AG08396 (cell line): ENCODE data around the gene UPF1.

ENCODE experiments used
- DNase-seq: peaks from one replicate; pipeline ENCODE4 v3.0.0; 2012; ENCODE audit warnings: low spot score, mixed read lengths

The UPF1 gene

DNA sequence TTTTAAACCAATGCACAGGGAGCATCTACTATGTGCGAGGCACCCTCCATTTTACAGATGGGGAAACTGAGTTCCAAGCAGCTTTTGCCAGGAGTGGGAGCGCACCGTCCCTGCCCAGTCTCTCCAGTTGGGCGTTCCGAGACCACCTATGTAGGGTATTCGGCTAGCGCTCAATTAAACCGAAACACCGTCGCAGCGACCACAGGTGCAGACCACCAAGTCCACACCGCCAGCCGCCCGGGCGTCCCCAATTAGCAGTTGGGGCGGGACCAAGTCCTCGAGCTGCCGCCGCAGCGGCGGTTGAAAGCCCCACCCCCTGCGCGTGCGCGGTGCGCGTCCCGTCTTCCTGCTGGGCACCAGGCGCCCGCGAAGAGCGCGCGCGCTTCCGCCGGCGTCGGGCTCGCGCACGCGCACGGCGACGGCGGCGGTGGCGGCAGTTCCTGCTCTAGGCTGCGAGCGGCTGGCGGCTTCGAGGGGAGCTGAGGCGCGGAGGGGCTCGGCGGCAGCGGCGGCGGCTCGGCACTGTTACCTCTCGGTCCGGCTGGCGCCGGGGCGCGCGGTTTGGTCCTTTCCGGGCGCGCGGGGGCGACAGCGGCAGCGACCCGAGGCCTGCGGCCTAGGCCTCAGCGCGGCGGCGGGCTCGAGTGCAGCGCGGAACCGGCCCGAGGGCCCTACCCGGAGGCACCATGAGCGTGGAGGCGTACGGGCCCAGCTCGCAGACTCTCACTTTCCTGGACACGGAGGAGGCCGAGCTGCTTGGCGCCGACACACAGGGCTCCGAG lies at the start of gene UPF1:
Gene UPF1, plus strand, starts transcription at position 436 of the 782 bp plus-strand sequence. Its CDS starts 251 bp downstream, at position 687.
- peak; percentile 98 for DNase-seq

DNA sequence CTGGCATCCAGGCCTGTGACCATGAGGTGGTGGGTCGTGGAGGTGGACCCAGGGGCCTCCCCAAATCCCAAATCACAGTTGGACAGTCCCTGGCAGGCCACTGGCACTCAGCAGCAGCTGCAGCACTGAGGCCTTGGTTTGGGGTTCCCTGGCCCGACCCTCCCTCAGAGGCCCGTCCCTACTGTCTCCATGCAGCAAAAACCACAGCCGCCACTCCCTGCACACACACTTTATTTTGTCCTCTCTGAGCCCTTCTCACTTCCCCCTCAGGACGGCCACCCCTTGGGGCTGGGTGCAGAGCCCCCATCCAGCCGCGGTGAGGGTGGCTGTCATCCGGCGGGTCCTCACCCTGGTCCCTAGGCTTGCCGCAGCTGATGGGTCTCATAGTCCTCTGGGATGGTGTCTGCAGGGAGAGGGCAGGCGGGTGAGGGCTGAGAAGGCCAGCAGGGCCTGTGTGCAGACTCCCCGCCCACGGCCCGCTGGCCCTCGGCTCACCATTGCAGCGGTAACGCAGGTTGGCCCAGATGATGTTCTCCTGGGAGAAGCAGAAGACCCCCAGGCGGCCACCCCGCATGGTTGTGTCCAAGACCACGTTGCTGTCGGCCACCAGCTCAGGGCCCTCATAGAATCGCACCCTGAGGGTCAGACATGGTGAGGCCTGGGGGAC lies 49.1 kb upstream of the UPF1 start:
- DNase-seq = no peak

DNA sequence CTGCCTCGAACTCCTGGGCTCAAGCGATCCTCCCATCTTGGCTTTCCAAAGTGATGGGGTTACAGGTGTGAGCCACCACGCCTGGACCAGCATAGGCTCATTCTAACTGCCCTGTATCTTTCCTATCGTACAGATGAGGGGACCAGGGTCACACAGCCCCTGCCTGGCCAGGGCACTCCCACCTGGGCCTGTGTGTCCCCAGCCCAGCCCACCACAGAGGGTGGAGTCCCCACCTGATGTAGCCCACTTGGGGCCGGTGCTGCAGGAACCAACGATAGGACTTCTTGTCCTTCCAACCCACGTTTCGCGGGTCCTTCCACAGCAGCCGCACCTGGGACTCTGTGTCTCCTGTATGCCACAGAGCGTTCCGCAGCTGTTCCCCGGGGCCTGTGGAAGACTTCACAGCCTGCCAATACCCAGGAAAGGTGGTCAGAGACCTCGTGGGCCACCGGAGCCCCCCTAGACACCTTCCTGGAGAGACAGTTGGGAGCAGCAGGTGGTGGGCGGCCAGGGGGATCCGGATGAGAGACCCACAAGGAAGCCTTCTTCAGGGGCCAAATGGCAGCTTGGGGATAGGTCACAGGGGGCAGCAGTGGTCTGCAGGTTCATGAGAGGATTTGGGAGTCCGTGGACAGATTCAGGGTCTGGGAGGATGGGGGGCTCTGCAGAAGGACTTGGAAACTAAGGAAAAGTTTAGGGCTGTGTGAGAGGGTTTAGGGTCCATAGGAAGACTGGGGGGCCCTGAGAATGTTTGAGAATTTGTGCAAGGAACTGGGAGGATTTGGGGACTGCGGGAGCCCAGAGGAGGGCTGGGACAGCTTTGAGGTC lies 47.6 kb upstream of the UPF1 start:
- no peak for DNase-seq

DNA sequence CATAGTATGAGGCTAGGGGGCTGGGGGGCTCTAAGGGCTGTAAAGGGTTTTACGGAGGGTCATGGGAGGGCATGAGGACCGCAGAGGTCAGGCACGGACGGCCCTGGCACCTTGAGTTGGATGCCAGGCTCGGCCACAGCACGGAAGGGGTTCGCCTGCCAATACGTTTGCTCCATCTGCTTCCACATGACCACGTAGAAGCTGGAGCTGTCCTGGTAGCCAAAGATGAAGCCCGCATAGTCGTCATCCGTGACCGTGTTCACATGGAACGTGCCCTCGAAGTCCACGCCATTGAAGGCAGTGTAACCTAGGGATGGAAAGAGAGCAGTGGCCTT lies 47.0 kb upstream of the UPF1 start:
- no peak for DNase-seq

DNA sequence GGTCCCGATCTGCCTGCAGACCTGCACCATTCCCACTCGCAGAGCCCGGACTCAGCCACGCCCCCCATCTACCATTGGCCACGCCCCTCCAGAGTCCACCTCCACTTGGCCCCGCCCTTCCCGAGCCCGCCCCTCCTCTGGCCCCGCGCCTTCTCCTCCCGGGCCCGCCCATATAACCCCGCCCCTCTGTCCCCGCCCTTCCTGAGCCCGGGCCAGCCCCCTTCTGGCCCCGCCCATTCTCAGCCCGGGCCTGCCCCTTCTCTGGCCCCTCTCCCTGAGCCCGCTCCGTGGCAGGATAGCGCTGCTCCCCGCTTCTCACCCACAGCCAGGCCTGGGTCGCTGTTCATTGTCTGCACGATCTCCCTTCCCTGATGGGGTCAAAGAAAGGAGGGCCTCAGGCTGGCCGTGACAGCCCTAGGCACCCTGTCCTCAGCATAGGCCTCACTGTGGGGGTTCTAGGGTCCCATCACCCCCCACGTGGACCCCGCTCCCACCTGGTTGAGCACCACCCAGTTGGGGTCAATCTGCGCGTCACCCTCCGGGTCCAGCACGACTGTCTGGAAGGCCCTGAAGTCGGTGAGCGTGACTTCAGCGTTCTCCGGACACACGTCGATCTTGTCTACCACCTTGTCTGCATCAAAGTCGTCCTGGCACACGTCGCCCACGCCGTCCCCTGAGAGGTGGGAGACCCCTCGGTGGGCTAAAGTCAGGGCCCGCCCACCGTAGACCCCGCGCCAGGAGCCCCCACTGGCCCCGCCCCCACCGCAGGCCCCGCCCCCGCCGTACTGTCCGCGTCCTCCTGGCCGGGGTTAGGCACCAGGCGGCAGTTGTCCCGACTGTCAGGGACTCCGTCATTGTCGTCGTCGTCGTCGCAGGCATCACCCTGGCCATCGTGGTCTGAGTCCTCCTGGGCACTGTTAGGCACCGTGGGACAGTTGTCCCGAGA lies 46.3 kb upstream of the UPF1 start:
- DNase-seq = peak; percentile 98

DNA sequence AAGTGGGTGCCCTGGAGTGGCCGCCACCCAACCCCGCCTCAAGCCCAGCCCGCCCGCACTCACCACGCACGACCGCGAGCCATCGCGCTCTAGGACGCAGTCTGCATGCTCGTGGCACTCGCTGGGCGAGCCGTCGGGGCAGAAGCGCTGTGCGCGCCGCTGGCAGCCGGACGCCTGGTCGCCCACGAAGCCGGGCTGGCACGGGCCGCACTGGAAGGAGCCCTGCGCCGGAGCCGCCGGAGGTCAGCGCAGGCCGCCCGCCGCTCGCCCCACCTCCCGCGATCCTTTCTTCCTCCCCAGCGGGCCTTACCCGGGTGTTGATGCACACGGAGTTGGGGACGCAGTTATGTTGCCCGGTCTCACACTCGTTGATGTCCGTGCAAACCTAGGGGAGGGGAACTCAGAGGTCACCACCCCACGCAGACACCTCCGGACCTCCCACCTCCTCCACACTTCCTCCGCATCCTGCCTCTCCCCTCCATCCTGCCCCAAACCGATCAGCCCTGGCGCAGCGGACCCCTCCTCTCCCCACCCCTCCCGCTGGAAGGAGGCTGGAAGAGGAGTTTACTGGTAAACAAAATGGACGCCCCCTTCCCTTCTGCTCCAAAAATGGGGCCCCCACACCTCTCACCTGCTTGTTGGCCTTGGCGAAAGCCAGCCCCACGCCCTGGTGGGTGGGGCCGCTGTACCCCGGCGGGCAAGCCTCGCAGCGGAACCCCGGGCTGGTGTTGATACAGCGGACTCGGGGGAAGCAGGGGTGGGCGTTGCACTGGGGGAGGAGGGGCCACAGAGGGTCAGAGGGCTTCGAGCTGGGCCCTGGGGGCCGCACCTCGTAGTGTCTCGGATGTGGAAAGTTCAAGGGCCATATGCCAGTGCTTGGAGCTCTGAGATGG lies 43.0 kb upstream of the UPF1 start:
- DNase-seq = no peak

DNA sequence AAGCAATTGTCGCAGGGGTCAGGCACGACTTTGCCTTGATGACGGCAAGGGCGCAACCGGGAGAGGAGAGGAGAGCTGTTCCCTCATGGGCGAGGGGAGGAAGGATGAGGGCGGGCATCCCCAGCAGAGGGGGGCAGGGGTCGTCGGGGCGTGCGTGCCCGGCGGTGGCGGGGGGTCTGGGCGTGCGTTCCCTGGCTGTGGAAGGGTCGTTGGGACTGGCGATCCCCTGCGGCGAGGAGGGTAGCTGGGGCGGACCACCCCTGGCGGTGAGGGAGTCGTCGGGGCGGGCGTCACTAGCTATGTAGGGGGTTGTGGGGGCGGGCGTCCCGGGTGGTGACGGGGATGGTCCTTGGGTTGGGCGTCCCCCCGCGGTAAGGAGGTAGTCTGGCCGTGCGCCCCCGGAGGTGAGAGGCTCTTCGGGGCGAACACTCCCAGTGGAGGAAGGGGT lies 42.3 kb upstream of the UPF1 start:
- DNase-seq = no peak

DNA sequence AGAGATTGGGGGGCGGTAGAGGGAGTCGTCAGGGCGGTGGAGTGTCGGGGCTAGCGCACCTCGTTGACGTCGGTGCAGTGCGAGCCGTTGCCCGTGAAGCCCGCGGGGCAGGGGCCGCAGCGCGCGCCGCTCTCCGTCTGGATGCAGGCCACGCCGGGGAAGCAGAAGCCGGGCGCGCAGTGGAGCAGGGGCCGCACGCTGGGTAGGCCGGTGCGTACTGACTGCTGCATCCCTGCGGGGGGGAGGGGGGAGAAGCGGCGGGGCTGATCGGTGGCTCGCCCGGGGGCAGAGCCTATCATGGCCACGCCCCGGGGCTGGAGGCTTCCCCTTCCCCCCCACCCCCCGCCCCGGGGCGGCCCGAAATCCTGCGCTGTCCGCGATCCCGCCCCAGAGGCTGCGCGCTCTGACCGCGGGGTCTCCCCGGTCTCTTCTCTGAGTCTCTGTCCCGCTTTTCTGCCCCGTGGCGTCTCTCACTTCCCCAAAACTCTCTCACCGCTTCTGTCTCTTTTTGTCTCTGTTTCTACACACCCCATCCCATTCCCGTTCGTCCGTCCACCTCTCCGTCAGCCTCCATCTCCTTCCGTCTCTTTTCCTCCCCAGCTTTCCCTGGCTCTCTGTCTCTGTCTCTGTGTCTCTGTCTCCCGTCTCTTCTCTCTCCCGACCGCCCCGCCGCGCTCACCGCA lies 41.7 kb upstream of the UPF1 start:
- peak; percentile 73 for DNase-seq

DNA sequence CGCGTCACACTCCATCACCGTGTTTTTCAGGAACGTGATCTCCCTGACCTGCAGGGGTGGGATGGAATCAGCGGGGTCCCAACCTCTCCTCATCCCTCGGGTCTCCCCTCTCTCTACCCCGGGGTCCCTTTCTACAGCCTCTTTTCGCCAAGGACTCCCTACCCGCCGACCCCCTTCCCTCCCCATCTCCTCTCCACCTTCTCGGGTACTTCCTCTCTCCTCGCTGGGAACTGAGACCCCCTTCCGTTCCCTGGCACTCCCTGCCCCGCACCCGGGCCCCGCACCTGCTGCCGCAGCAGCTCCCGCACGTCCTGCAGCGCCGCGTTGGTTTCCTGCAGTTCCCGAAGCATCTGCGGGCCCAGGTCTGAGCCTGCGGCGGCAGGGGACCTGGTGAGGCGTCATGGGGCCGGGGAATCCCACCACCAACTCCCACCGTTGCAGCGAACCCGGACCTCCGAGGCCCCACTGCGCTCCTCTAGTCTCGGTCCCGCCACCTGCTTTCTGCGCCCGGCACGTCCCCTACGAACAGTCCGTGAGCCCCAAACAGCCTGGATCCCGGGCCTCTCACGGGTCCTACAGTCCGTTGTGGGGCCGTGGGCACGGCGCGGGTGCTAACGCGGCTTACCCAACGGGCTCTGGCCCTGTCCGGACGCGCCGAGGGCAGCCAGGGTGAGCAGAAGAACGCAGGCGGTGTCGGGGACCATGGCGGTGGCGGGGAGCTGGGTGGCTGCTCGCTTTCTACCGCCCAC lies 41.0 kb upstream of the UPF1 start, which contains the start of gene COMP:
Gene COMP, minus strand, starts transcription at position 740 of the 749 bp plus-strand sequence. Its CDS starts 36 bp downstream, at position 704.
- no peak for DNase-seq

DNA sequence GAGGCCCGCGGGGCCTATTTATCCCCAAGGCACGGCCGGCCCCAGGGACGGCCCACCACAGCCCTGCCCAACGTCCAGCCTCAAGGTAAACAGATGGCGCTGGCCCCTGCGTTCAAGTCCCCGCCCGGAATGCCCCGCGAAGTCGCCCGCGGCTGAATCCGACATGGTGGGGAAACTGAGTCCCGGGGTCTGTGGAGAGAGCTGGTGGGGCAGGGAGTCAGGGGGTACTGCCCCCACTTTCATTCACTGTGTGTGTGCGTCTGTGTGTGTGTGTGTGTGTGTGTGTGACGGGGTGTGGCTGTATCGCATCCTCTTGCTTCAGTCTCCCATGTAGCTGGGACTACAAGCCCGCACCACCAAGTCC lies 40.5 kb upstream of the UPF1 start:
- no peak for DNase-seq

DNA sequence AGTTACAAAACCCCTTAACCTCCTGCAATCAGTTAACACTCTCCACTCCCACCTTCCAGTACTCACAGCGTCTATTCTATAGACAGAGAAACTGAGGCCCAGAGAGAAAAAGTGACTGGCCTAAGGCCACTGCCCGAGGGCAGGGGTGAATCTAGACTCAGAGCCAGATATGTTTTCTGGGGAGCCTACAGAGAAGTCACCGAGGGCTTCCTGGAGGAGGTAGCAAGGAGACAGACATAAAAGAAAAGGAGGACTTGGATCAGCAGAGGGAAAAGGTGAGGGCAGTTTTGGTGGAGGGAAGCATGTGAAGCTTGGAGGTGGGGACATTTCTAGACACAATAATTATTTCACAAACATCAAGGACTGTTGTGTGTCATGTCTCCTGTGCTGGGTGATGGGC lies 39.1 kb upstream of the UPF1 start:
- no peak for DNase-seq

DNA sequence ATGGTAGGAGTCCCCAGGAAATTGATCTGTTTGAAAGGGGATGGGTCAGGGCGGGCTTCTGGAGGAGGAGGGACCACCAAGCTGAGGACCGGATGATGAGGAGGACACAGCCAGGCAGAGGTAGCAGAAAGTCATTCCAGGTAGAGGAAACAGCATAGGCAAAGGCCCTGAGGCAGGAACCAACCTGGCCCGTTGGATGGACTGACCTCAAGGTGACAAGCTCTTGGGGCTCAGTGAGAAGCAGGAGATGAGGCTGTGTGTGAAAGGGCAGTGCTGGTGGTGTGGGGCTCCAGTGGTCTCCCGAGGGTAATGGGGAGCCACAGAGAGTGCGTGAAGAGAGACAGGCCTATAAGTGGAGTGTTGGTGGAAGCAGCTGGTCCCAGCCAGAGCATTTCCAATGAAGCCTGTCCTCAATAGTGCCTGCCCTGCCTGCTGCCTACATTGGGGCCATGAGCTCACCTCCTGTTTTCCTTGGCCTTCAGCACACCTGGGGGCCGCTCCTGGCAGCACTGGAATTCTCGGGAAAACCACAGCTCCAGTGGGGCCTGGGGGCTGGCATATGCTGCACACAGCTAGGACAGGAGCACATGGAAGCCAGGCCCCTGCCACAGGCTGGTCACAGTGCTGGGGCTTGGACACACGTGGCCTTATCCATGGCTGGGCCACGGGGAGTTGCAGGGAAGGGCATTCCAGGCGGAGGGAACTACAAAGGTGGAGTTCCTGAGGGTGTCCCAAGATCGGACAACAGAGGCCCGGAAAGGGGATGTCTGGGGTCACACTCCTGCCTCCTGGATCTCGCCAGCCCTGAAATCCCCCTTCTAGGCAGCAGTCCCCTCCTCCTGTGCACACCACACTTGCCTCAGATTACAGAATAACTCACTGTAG lies 38.4 kb upstream of the UPF1 start:
- DNase-seq = no peak

DNA sequence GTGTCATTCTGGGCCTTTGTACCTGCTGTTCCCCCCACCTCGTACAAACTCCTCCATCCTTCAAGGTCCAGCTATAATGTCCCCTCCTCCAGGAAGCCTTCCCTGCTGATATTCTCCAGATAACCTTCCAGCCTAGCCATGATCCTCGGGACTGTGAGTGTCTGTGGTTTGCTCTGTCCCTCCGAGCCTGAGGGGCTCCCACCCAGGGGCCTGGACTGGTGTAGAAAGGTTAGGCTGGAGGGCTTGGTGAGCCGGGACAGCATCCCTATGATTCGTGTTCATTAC lies 37.8 kb upstream of the UPF1 start:
- no peak for DNase-seq

DNA sequence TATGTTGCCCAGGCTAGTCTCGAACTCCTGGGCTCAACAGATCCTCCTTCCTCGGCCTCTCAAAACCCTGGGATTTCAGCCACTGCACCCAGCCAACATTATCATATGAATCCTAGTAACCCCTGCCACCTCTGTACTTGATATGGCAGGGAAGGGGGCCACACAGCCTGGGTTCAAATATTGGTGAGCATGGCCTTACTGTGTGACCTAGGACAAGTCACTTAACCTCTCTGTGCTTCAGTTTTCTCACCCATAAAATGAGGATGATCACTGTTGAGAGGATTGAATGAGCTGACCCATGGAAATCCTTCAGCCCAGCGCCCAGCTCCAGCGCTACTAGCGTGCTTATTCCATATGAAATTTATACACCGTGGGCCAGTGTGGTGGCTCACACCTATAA lies 37.1 kb upstream of the UPF1 start:
- DNase-seq = no peak

DNA sequence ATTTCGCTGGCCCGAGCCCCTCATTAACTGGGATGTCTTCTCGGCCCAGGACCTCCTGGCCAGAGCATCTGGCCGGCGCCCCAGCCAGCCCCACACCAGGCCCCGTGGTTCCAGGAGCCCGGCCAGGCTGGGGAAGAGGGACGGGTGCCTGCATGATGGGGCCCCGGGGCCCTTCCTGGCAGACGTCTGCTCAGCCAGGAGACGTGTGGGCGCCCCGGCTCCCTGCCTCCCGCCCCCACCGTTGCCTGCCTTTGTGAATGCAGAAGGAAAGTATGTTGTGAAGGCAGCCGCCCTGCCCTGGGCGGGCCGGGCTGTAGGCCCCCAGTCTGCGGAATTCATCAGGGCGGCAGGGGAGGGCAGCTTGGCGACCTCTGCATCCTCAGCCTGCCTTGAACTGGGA lies 36.2 kb upstream of the UPF1 start:
- DNase-seq = peak; percentile 56

DNA sequence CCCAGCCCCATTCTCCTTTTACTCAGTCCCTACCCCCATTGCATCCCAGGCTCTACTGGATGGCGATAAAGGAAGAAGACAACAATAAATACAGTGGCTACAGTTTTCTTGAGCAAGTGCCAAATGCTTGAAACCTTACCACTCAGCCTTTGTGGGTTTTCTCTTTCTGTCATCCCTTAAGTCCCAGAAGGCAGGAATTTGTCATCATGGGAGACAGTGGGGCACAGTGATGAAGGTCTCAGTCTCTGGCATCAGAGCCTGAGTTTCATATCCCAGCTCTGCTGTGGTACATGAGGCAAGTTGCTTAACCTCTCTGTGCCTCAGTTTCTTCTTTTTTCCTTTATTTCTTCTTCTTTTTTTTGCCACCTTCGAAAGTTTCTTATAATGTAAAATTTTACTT lies 35.5 kb upstream of the UPF1 start:
- DNase-seq = no peak

DNA sequence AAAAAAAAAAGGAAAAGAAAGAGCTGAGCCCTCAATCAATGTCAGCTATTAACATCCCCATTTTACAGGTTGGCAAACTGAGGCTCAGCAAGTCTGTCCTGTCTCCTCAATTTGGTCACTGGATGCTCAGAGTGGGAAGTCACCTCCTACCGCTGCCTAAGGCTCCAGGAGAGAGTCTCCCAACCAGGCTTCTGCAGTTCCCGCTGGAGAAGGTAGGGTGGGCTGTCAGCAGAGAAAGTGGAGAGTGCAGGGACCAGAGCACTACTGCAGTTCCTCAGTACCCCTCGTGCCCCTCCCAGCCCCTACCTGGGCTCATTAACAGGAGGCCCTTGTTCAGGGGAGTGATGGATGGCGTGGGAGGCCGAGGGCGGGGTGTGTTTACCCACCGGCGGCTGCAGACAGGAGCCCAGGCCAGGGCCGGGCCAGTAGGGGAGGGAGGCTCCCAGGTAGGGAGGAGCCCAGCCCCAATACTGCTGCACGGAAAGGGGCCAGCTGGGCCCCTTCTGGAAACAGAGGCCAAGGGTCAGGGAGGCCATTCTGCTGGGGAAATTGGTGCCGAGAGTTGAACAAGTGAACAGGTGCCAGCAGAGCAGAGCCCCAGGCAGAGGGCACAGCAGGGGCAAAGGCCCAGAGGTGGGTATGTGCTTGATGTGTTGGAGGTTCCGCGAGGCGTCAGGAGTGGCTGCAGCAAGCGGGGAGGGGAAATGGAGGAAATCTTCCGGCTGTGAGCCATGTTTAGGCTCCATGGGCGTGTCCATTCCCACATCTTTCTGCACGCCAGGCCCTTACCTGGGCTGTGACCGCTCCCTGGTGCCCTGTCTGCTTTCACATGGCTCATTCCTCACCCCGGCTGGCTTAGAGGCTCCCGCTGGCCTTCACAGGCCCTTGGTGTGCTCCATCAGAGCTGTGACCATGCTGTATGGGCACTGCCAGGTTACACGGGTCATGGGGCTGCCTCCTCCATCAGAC lies 33.1 kb upstream of the UPF1 start:
- DNase-seq = peak; percentile 1
